ENCODE data around the gene SLX4IP.
"Not testable (repeated sequence)": the region's sequence is repeated elsewhere in the genome, so short reads cannot be mapped to it uniquely, and the experiment has no call there.

The SLX4IP gene

GRCh38 chr20:10434832-10435812 is at the start of gene SLX4IP:
Gene SLX4IP, plus strand, starts transcription at chr20:10435305. Its CDS starts 22,900 bp downstream, at chr20:10458205.
- DNase-seq: peak; percentile 88

- DNase-seq: no peak
These were observed 49.1 kb upstream of the SLX4IP start for GRCh38 chr20:10385850-10386544.

GRCh38 chr20:10387686-10388085 is 47.4 kb upstream of the SLX4IP start:
- no peak for DNase-seq

- DNase-seq: no peak
These were observed 46.5 kb upstream of the SLX4IP start for GRCh38 chr20:10388597-10388996.

- no peak for DNase-seq
These were observed 44.4 kb upstream of the SLX4IP start for GRCh38 chr20:10390709-10391108.

GRCh38 chr20:10394752-10395151 is 40.4 kb upstream of the SLX4IP start:
- DNase-seq: not testable (repeated sequence)

- DNase-seq: no peak
These were observed 36.2 kb upstream of the SLX4IP start for GRCh38 chr20:10398834-10399369.

- DNase-seq: no peak
These were observed 32.0 kb upstream of the SLX4IP start for GRCh38 chr20:10402938-10403608.

GRCh38 chr20:10404023-10404628 is 31.0 kb upstream of the SLX4IP start:
- DNase-seq: no peak

GRCh38 chr20:10404959-10405530 is 30.1 kb upstream of the SLX4IP start:
- DNase-seq: no peak

GRCh38 chr20:10408108-10408813 is 26.8 kb upstream of the SLX4IP start:
- no peak for DNase-seq

- DNase-seq: no peak
These were observed 23.4 kb upstream of the SLX4IP start for GRCh38 chr20:10411673-10412072.

- no peak for DNase-seq
These were observed 22.3 kb upstream of the SLX4IP start for GRCh38 chr20:10412591-10413408.

GRCh38 chr20:10415013-10415650 is 20.0 kb upstream of the SLX4IP start:
- DNase-seq: no peak

GRCh38 chr20:10417218-10417617 is 17.9 kb upstream of the SLX4IP start:
- not testable (repeated sequence) for DNase-seq

- DNase-seq: no peak
These were observed 15.5 kb upstream of the SLX4IP start for GRCh38 chr20:10419550-10420133.

- no peak for DNase-seq
These were observed 11.4 kb upstream of the SLX4IP start for GRCh38 chr20:10423735-10424134.

GRCh38 chr20:10427060-10427692 is 7.9 kb upstream of the SLX4IP start:
- peak; percentile 42 for DNase-seq

GRCh38 chr20:10428008-10428407 is 7.1 kb upstream of the SLX4IP start:
- DNase-seq: no peak

Data from stimulated activated CD4-positive, alpha-beta T cell treated with anti-CD3 and anti-CD28 coated beads, Interleukin-4, amount 100 ng/mL, for 24 hours (primary cell).